Stimulated activated CD8-positive, alpha-beta memory T cell treated with anti-CD3 and anti-CD28 coated beads, Interleukin-15, amount 100 ng/mL, for 1 hour (primary cell): ENCODE data around the gene SRGAP3.

Experiments used
- DNase-seq: peaks from one replicate; pipeline ENCODE4 v3.0.0-alpha.2; 2020; ENCODE audit warnings: low read depth

The SRGAP3 gene

GRCh38 chr3:9224490-9224889 lies 25.0 kb downstream of the SRGAP3 start:
- DNase-seq, result no peak

- no peak for DNase-seq
Measured at GRCh38 chr3:9223672-9224071, 25.8 kb downstream of the SRGAP3 start.

- DNase-seq, result no peak
Measured at GRCh38 chr3:9222956-9223639, 26.3 kb downstream of the SRGAP3 start.

- DNase-seq, result no peak
Measured at GRCh38 chr3:9222049-9222448, 27.4 kb downstream of the SRGAP3 start.

GRCh38 chr3:9218514-9218846 lies 31.0 kb downstream of the SRGAP3 start:
- no peak for DNase-seq

GRCh38 chr3:9217784-9218513 lies 31.5 kb downstream of the SRGAP3 start:
- no peak for DNase-seq

- DNase-seq, result no peak
Measured at GRCh38 chr3:9216736-9217135, 32.7 kb downstream of the SRGAP3 start.

- no peak for DNase-seq
Measured at GRCh38 chr3:9214599-9214998, 34.8 kb downstream of the SRGAP3 start.

GRCh38 chr3:9214185-9214584 lies 35.3 kb downstream of the SRGAP3 start:
- no peak for DNase-seq

GRCh38 chr3:9213019-9213634 lies 36.3 kb downstream of the SRGAP3 start:
- no peak for DNase-seq

GRCh38 chr3:9211155-9211950 lies 38.1 kb downstream of the SRGAP3 start:
- DNase-seq, result no peak

- DNase-seq, result no peak
Measured at GRCh38 chr3:9209777-9210176, 39.7 kb downstream of the SRGAP3 start.

- DNase-seq, result no peak
Measured at GRCh38 chr3:9208605-9209152, 40.8 kb downstream of the SRGAP3 start.

GRCh38 chr3:9207116-9207763 lies 42.2 kb downstream of the SRGAP3 start:
- no peak for DNase-seq

- no peak for DNase-seq
Measured at GRCh38 chr3:9206287-9206686, 43.2 kb downstream of the SRGAP3 start.

GRCh38 chr3:9205345-9206143 lies 43.9 kb downstream of the SRGAP3 start:
- no peak for DNase-seq

- no peak for DNase-seq
Measured at GRCh38 chr3:9204253-9204992, 45.0 kb downstream of the SRGAP3 start.

- DNase-seq, result no peak
Measured at GRCh38 chr3:9203317-9203716, 46.1 kb downstream of the SRGAP3 start.

GRCh38 chr3:9202546-9202945 lies 46.9 kb downstream of the SRGAP3 start:
- no peak for DNase-seq

- no peak for DNase-seq
Measured at GRCh38 chr3:9201955-9202354, 47.5 kb downstream of the SRGAP3 start.
